ENCODE results near the gene RNF151. TPM values are rescaled to one million over a fixed set of nuclear protein-coding genes. Genes with fewer than 3 reads are reported as not detected.

RNF151 gene
- total RNA-seq, 2 experiments from 2014 or later: not detected

GRCh38 chr16:1946495-1947368 is 19.9 kb upstream of the RNF151 start:
- CTCF ChIA-PET: no interaction called here
- H3K4me1 Mint-ChIP-seq (ENCODE audit: low read depth): peaks cover 18% of the 10 kb centered on the region
- Histone ChIP-seq H3K4me1 (ENCODE audit: insufficient read depth, low read length) (peaks cover 22% of the 10 kb centered on the region), H3K4me3 (ENCODE audit: low read length) (no peak overlapping the region), H3K27ac (ENCODE audit: low read depth in 1 of 2, low read length in 2 of 2) (no peak overlapping the region), H3K9me3 (ENCODE audit: control insufficient read depth in 1 of 2, insufficient read depth in 1 of 2, low read length in 2 of 2) (no peaks in the 10 kb centered on the region), H3K36me3 (ENCODE audit: insufficient read depth, low read length) (no peaks in the 10 kb centered on the region), H3K27me3 (ENCODE audit: control insufficient read depth in 1 of 2, insufficient read depth in 2 of 2, low read length in 2 of 2) (no peaks in the 10 kb centered on the region)
- POLR2A ChIA-PET: interaction anchor here (1.0 kb wide), 1 partner anchor 209 kb away, joined by 3 read pairs; the partner anchor contains the start of gene TRAF7
- no peak overlapping the region for H3K4me3 Mint-ChIP-seq
- intact Hi-C loops (cut with DNase I, micrococcal nuclease): no loop called here
- peaks cover 7% of the 10 kb centered on the region for H3K36me3 Mint-ChIP-seq (ENCODE audit: low read depth)
- H3K27me3 Mint-ChIP-seq: no peaks in the 10 kb centered on the region
- DNase-seq: peak in 1 of 14 experiments; percentile 34
- ATAC-seq (ENCODE audit: poor library complexity): no peak
- TF ChIP-seq CTCF (IDR thresholded peaks at IDR 0.05): no peak
- no peaks in the 10 kb centered on the region for H3K9me3 Mint-ChIP-seq
- H3K27ac Mint-ChIP-seq: no peak overlapping the region

- peaks cover 7% of the 10 kb centered on the region for H3K36me3 Mint-ChIP-seq (ENCODE audit: low read depth)
- Histone ChIP-seq H3K27ac (ENCODE audit: low read depth in 1 of 2, low read length in 2 of 2) (no peak overlapping the region), H3K27me3 (ENCODE audit: control insufficient read depth in 1 of 2, insufficient read depth in 2 of 2, low read length in 2 of 2) (no peaks in the 10 kb centered on the region), H3K36me3 (ENCODE audit: insufficient read depth, low read length) (no peaks in the 10 kb centered on the region), H3K9me3 (ENCODE audit: control insufficient read depth in 1 of 2, insufficient read depth in 1 of 2, low read length in 2 of 2) (no peaks in the 10 kb centered on the region), H3K4me3 (ENCODE audit: low read length) (no peak overlapping the region), H3K4me1 (ENCODE audit: insufficient read depth, low read length) (peaks cover 17% of the 10 kb centered on the region)
- peaks cover 18% of the 10 kb centered on the region for H3K4me1 Mint-ChIP-seq (ENCODE audit: low read depth)
- ChIA-PET POLR2A (interaction anchor here (1.0 kb wide), 1 partner anchor 208 kb away, joined by 3 read pairs; the partner anchor contains the start of gene TRAF7), CTCF (no interaction called here)
- TF ChIP-seq CTCF (IDR thresholded peaks at IDR 0.05): no peak
- no peaks in the 10 kb centered on the region for H3K9me3 Mint-ChIP-seq
- H3K27me3 Mint-ChIP-seq: no peaks in the 10 kb centered on the region
- H3K4me3 Mint-ChIP-seq: no peak overlapping the region
- no peak overlapping the region for H3K27ac Mint-ChIP-seq
- no peak for ATAC-seq (ENCODE audit: poor library complexity)
- DNase-seq: no peak
- intact Hi-C loops (cut with DNase I, micrococcal nuclease): no loop called here
Observed at GRCh38 chr16:1947369-1947670, 19.3 kb upstream of the RNF151 start.

GRCh38 chr16:1949507-1949906 is 17.1 kb upstream of the RNF151 start:
- H3K36me3 ChIP-seq (ENCODE audit: insufficient read depth, low read length): no peaks in the 10 kb centered on the region
- CTCF ChIA-PET: no interaction called here
- no peak overlapping the region for H3K4me3 ChIP-seq (ENCODE audit: low read length)
- Mint-ChIP-seq H3K27me3 (no peaks in the 10 kb centered on the region), H3K27ac (no peak overlapping the region), H3K36me3 (ENCODE audit: low read depth) (no peaks in the 10 kb centered on the region), H3K9me3 (no peaks in the 10 kb centered on the region), H3K4me1 (ENCODE audit: low read depth) (peaks cover 2% of the 10 kb centered on the region), H3K4me3 (no peak overlapping the region)
- H3K9me3 ChIP-seq (ENCODE audit: control insufficient read depth in 1 of 2, insufficient read depth in 1 of 2, low read length in 2 of 2): no peaks in the 10 kb centered on the region
- no peak for TF ChIP-seq CTCF (IDR thresholded peaks at IDR 0.05)
- POLR2A ChIA-PET: no interaction called here
- intact Hi-C loops (cut with DNase I, micrococcal nuclease): no loop called here
- DNase-seq: no peak
- ATAC-seq (ENCODE audit: poor library complexity): no peak
- no peaks in the 10 kb centered on the region for H3K27me3 ChIP-seq (ENCODE audit: control insufficient read depth in 1 of 2, insufficient read depth in 2 of 2, low read length in 2 of 2)
- H3K27ac ChIP-seq (ENCODE audit: low read depth in 1 of 2, low read length in 2 of 2): no peak overlapping the region
- H3K4me1 ChIP-seq (ENCODE audit: insufficient read depth, low read length): no peaks in the 10 kb centered on the region
